Smooth muscle cell (in vitro differentiated cells): ENCODE data around the gene GGPS1. TPM values are rescaled to one million over a fixed set of nuclear protein-coding genes. Genes with fewer than 3 reads are reported as not detected.
"Not testable (repeated sequence)": the region's sequence is repeated elsewhere in the genome, so short reads cannot be mapped to it uniquely, and the experiment has no call there.

Experiments used
- DNase-seq: peaks from one replicate; lab custom pipeline; 2025; ENCODE audit not compliant: unreplicated experiment; lab: John Stamatoyannopoulos, UW
- H2AFZ ChIP-seq: fragments of 200-600 bp; sonication (generic); 2 replicates; pipeline ENCODE4 v1.6.0; 2016; ENCODE audit warnings: antibody characterized with exemption, low read depth, mild to moderate bottlenecking
- H3F3A ChIP-seq: fragments of 200-600 bp; sonication (generic); 2 replicates; pipeline ENCODE4 v1.6.0; 2017; ENCODE audit warnings: antibody characterized with exemption, low read depth
- H3K27ac ChIP-seq: fragments of 200-600 bp; sonication (generic); 2 replicates; pipeline ENCODE4 v1.5.1; 2016; ENCODE audit warnings: low read depth, mild to moderate bottlenecking
- H3K27me3 ChIP-seq: fragments of 200-600 bp; sonication (generic); 2 replicates; pipeline ENCODE4 v1.6.1; 2016; ENCODE audit warnings: low read depth, mild to moderate bottlenecking
- H3K36me3 ChIP-seq: fragments of 200-600 bp; sonication (generic); 2 replicates; pipeline ENCODE4 v1.5.1; 2016; ENCODE audit warnings: low read depth
- H3K4me1 ChIP-seq: fragments of 200-600 bp; sonication (generic); 2 replicates; pipeline ENCODE4 v1.5.1; 2016; ENCODE audit warnings: low read depth
- H3K4me2 ChIP-seq: fragments of 200-600 bp; sonication (generic); 2 replicates; pipeline ENCODE4 v1.6.0; 2016; ENCODE audit warnings: mild to moderate bottlenecking
- H3K4me3 ChIP-seq: fragments of 200-600 bp; sonication (generic); 2 replicates; pipeline ENCODE4 v1.5.1; 2016; ENCODE audit warnings: mild to moderate bottlenecking
- H3K79me2 ChIP-seq: fragments of 200-600 bp; sonication (generic); 2 replicates; pipeline ENCODE4 v1.6.0; 2016; ENCODE audit warnings: low read depth, mild to moderate bottlenecking
- H3K9ac ChIP-seq: fragments of 200-600 bp; sonication (generic); 2 replicates; pipeline ENCODE4 v1.6.0; 2016; ENCODE audit warnings: low read depth
- H3K9me3 ChIP-seq: fragments of 200-600 bp; sonication (generic); replicated peaks from 2 replicates; pipeline ENCODE4 v1.5.1; 2016; ENCODE audit warnings: low read depth
- H4K20me1 ChIP-seq: fragments of 200-600 bp; sonication (generic); 2 replicates; pipeline ENCODE4 v1.6.0; 2016; ENCODE audit warnings: low read depth
- CTCF ChIP-seq: fragments of 200-600 bp; sonication (generic); IDR thresholded peaks from 2 replicates; pipeline ENCODE4 v1.5.1; 2017; ENCODE audit warnings: borderline replicate concordance, mild to moderate bottlenecking, antibody characterized with exemption; ENCODE audit not compliant: insufficient read depth, poor library complexity, severe bottlenecking
- WGBS: methylation state at CpG from one replicate; pipeline ENCODE4 v1.1.7; 2016; ENCODE audit warnings: low lambda C conversion rate; 5-methylcytosine and 5-hydroxymethylcytosine counted together
- polyA plus RNA-seq: library from polyadenylated mRNA; unstranded; fragments of >200 nt; fragmentation: Nextera tagmentation; extraction: Ambion mirVana; gene quantifications from 2 replicates; pipeline ENCODE4 v1.2.1, GENCODE V29; 2016
- total RNA-seq: library from RNA; depleted of rRNA; stranded (reverse); fragments of >200 nt; gene quantifications from 2 replicates; pipeline ENCODE4 v1.2.3, GENCODE V29; 2014

Gene GGPS1
- total and polyA plus RNA-seq, 2 experiments from 2014 or later = 41.3 to 47.5 TPM

- H3K4me3 ChIP-seq = no peak overlapping the region
- H3K4me2 ChIP-seq = no peak overlapping the region
- no peak overlapping the region for H2AFZ ChIP-seq
- 78% methylated on average over 3 of the region's 3 CpGs for WGBS
- H3K36me3 ChIP-seq = no peaks in the 10 kb centered on the region
- no peak overlapping the region for H3K9ac ChIP-seq
- no peak for DNase-seq
- no peaks in the 10 kb centered on the region for H3F3A ChIP-seq
- H3K27me3 ChIP-seq = no peaks in the 10 kb centered on the region
- no peaks in the 10 kb centered on the region for H4K20me1 ChIP-seq
- no peaks in the 10 kb centered on the region for H3K4me1 ChIP-seq
- TF ChIP-seq CTCF = no peak
- no peak overlapping the region for H3K27ac ChIP-seq
- H3K9me3 ChIP-seq = no peaks in the 10 kb centered on the region
- no peaks in the 10 kb centered on the region for H3K79me2 ChIP-seq
Measured at GRCh38 chr1:235351898-235352297, 23.5 kb downstream of the GGPS1 start.

- no peak overlapping the region for H3K27ac ChIP-seq
- H3K4me3 ChIP-seq = no peak overlapping the region
- TF ChIP-seq CTCF = no peak
- H4K20me1 ChIP-seq = no peaks in the 10 kb centered on the region
- H3K27me3 ChIP-seq = no peaks in the 10 kb centered on the region
- no peak overlapping the region for H3K4me2 ChIP-seq
- H2AFZ ChIP-seq = no peak overlapping the region
- no peak overlapping the region for H3K9ac ChIP-seq
- no peaks in the 10 kb centered on the region for H3K36me3 ChIP-seq
- no peak for DNase-seq
- H3K4me1 ChIP-seq = no peaks in the 10 kb centered on the region
- no peaks in the 10 kb centered on the region for H3K9me3 ChIP-seq
- no peaks in the 10 kb centered on the region for H3F3A ChIP-seq
- WGBS = 78% methylated on average over 11 of the region's 11 CpGs
- H3K79me2 ChIP-seq = no peaks in the 10 kb centered on the region
Measured at GRCh38 chr1:235357485-235358373, 29.4 kb downstream of the GGPS1 start.

- Histone ChIP-seq H3K27ac (no peak overlapping the region), H4K20me1 (no peaks in the 10 kb centered on the region), H2AFZ (no peak overlapping the region), H3K36me3 (no peaks in the 10 kb centered on the region), H3K4me2 (no peak overlapping the region), H3K27me3 (no peaks in the 10 kb centered on the region), H3F3A (no peaks in the 10 kb centered on the region), H3K4me3 (no peak overlapping the region), H3K9ac (no peak overlapping the region), H3K9me3 (no peaks in the 10 kb centered on the region), H3K4me1 (no peaks in the 10 kb centered on the region), H3K79me2 (no peaks in the 10 kb centered on the region)
- WGBS = 90% methylated on average over 3 of the region's 3 CpGs
- TF ChIP-seq CTCF = no peak
- no peak for DNase-seq
Measured at GRCh38 chr1:235358899-235359298, 30.5 kb downstream of the GGPS1 start.

GRCh38 chr1:235364189-235364588, 35.8 kb downstream of the GGPS1 start:
- H3K27me3 ChIP-seq, H3K9me3 ChIP-seq, H2AFZ ChIP-seq, H3K36me3 ChIP-seq, DNase-seq, H4K20me1 ChIP-seq, H3F3A ChIP-seq, H3K4me1 ChIP-seq, H3K27ac ChIP-seq, H3K9ac ChIP-seq, H3K4me3 ChIP-seq, H3K4me2 ChIP-seq: not testable (repeated sequence)
- 96% methylated on average over 9 of the region's 9 CpGs for WGBS
- H3K79me2 ChIP-seq = peaks cover 15% of the 10 kb centered on the region
